GM12873 (cell line): Measurements from ENCODE around the gene IMPDH1.

Experiments used
- CTCF ChIP-seq: IDR thresholded peaks from 2 replicates; pipeline ENCODE4 v1.5.1; 2012; ENCODE audit warnings: low read depth, mild to moderate bottlenecking, moderate library complexity, low read length, control low read depth; ENCODE audit not compliant: insufficient read depth; ENCODE audit errors: missing control alignments

Gene IMPDH1

GRCh38 chr7:128443831-128444600 lies 34.2 kb upstream of the IMPDH1 start:
- no peak for TF ChIP-seq CTCF

GRCh38 chr7:128442356-128442755 lies 32.6 kb upstream of the IMPDH1 start:
- TF ChIP-seq CTCF: no peak

GRCh38 chr7:128437426-128438332 lies 27.9 kb upstream of the IMPDH1 start:
- TF ChIP-seq CTCF: no peak

- TF ChIP-seq CTCF: no peak
Observed at GRCh38 chr7:128435327-128435686, 25.5 kb upstream of the IMPDH1 start.

- TF ChIP-seq CTCF: no peak
Observed at GRCh38 chr7:128434413-128435326, 24.9 kb upstream of the IMPDH1 start.

GRCh38 chr7:128431754-128432153 lies 22.0 kb upstream of the IMPDH1 start:
- TF ChIP-seq CTCF: no peak
